Measurements from ENCODE around the gene RUFY2. TPM values are rescaled to one million over a fixed set of nuclear protein-coding genes. Genes with fewer than 3 reads are reported as not detected.

The RUFY2 gene
- total and polyA plus RNA-seq, 2 experiments from 2014 or later: 10.3 to 17.3 TPM

DNA sequence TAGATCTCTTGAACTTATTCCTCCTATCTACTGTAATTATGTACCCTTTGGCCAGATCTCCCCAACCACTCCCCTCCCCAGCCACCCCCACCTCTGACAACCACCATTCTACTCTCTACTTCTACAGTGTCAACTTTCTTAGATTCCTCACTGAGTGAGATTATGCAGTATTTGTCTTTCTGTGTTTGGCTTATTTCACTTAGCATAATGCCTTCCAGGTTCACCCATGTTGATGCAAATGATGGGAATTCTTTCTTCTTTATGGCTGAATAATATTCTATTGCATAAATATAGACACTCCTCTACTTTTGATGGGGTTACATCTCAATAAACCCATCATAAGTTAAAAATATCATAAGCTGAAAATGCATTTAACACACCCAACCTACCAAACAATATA, 96.5 kb downstream of the RUFY2 start:
- no peak for ATAC-seq
- Mint-ChIP-seq H3K27ac (no peak overlapping the region), H3K27me3 (ENCODE audit: insufficient read depth, low read depth, poor library complexity) (peaks cover 2% of the 10 kb centered on the region)

DNA sequence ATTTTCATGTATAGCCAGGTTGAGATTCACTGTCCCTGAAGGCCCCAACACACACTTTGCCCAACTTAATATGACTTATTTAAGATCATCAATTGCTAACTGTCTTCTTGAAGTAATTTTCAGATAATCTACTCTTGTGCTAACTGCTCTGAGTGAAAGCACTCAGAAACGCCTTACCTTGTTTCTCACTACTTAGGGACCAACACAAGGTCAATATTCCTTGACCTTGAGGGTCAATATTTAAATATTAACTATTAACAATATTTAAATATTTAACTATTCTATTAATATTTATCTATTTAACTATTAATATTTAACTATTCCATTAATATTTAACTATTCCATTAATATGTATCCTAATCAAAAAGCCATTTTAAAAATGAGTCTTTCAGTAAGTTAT, 101.2 kb downstream of the RUFY2 start:
- no peak overlapping the region for H3K27ac ChIP-seq (ENCODE audit: low read depth)
- H3K4me3 Mint-ChIP-seq: no peak overlapping the region
- TF ChIP-seq CREB1 (CRISPR knock-in tag; IDR thresholded peaks at IDR 0.05; ENCODE audit: low read depth) (no peak), POLR2AphosphoS5 (IDR thresholded peaks at IDR 0.05; ENCODE audit: low read depth) (no peak), NANOG (IDR thresholded peaks at IDR 0.05; ENCODE audit: borderline replicate concordance) (no peak), EZH2phosphoT487 (IDR thresholded peaks at IDR 0.05; ENCODE audit: unreplicated experiment) (no peak)
- TF ChIP-seq, protein P1, sequence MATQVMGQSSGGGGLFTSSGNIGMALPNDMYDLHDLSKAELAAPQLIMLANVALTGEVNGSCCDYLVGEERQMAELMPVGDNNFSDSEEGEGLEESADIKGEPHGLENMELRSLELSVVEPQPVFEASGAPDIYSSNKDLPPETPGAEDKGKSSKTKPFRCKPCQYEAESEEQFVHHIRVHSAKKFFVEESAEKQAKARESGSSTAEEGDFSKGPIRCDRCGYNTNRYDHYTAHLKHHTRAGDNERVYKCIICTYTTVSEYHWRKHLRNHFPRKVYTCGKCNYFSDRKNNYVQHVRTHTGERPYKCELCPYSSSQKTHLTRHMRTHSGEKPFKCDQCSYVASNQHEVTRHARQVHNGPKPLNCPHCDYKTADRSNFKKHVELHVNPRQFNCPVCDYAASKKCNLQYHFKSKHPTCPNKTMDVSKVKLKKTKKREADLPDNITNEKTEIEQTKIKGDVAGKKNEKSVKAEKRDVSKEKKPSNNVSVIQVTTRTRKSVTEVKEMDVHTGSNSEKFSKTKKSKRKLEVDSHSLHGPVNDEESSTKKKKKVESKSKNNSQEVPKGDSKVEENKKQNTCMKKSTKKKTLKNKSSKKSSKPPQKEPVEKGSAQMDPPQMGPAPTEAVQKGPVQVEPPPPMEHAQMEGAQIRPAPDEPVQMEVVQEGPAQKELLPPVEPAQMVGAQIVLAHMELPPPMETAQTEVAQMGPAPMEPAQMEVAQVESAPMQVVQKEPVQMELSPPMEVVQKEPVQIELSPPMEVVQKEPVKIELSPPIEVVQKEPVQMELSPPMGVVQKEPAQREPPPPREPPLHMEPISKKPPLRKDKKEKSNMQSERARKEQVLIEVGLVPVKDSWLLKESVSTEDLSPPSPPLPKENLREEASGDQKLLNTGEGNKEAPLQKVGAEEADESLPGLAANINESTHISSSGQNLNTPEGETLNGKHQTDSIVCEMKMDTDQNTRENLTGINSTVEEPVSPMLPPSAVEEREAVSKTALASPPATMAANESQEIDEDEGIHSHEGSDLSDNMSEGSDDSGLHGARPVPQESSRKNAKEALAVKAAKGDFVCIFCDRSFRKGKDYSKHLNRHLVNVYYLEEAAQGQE (IDR thresholded peaks at IDR 0.05; ENCODE audit: unreplicated experiment): no peak
- TF ChIP-seq, protein P2, sequence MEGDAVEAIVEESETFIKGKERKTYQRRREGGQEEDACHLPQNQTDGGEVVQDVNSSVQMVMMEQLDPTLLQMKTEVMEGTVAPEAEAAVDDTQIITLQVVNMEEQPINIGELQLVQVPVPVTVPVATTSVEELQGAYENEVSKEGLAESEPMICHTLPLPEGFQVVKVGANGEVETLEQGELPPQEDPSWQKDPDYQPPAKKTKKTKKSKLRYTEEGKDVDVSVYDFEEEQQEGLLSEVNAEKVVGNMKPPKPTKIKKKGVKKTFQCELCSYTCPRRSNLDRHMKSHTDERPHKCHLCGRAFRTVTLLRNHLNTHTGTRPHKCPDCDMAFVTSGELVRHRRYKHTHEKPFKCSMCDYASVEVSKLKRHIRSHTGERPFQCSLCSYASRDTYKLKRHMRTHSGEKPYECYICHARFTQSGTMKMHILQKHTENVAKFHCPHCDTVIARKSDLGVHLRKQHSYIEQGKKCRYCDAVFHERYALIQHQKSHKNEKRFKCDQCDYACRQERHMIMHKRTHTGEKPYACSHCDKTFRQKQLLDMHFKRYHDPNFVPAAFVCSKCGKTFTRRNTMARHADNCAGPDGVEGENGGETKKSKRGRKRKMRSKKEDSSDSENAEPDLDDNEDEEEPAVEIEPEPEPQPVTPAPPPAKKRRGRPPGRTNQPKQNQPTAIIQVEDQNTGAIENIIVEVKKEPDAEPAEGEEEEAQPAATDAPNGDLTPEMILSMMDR (conservative IDR thresholded peaks at IDR 0.05; ENCODE audit: low read depth in 2 of 2): no peak
- TF ChIP-seq, protein P3, sequence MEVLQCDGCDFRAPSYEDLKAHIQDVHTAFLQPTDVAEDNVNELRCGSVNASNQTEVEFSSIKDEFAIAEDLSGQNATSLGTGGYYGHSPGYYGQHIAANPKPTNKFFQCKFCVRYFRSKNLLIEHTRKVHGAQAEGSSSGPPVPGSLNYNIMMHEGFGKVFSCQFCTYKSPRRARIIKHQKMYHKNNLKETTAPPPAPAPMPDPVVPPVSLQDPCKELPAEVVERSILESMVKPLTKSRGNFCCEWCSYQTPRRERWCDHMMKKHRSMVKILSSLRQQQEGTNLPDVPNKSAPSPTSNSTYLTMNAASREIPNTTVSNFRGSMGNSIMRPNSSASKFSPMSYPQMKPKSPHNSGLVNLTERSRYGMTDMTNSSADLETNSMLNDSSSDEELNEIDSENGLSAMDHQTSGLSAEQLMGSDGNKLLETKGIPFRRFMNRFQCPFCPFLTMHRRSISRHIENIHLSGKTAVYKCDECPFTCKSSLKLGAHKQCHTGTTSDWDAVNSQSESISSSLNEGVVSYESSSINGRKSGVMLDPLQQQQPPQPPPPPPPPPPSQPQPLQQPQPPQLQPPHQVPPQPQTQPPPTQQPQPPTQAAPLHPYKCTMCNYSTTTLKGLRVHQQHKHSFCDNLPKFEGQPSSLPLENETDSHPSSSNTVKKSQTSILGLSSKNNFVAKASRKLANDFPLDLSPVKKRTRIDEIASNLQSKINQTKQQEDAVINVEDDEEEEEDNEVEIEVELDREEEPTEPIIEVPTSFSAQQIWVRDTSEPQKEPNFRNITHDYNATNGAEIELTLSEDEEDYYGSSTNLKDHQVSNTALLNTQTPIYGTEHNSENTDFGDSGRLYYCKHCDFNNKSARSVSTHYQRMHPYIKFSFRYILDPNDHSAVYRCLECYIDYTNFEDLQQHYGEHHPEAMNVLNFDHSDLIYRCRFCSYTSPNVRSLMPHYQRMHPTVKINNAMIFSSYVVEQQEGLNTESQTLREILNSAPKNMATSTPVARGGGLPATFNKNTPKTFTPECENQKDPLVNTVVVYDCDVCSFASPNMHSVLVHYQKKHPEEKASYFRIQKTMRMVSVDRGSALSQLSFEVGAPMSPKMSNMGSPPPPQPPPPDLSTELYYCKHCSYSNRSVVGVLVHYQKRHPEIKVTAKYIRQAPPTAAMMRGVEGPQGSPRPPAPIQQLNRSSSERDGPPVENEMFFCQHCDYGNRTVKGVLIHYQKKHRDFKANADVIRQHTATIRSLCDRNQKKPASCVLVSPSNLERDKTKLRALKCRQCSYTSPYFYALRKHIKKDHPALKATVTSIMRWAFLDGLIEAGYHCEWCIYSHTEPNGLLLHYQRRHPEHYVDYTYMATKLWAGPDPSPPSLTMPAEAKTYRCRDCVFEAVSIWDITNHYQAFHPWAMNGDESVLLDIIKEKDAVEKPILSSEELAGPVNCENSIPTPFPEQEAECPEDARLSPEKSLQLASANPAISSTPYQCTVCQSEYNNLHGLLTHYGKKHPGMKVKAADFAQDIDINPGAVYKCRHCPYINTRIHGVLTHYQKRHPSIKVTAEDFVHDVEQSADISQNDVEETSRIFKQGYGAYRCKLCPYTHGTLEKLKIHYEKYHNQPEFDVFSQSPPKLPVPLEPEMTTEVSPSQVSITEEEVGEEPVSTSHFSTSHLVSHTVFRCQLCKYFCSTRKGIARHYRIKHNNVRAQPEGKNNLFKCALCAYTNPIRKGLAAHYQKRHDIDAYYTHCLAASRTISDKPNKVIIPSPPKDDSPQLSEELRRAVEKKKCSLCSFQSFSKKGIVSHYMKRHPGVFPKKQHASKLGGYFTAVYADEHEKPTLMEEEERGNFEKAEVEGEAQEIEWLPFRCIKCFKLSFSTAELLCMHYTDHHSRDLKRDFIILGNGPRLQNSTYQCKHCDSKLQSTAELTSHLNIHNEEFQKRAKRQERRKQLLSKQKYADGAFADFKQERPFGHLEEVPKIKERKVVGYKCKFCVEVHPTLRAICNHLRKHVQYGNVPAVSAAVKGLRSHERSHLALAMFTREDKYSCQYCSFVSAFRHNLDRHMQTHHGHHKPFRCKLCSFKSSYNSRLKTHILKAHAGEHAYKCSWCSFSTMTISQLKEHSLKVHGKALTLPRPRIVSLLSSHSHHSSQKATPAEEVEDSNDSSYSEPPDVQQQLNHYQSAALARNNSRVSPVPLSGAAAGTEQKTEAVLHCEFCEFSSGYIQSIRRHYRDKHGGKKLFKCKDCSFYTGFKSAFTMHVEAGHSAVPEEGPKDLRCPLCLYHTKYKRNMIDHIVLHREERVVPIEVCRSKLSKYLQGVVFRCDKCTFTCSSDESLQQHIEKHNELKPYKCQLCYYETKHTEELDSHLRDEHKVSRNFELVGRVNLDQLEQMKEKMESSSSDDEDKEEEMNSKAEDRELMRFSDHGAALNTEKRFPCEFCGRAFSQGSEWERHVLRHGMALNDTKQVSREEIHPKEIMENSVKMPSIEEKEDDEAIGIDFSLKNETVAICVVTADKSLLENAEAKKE (CRISPR knock-in tag; IDR thresholded peaks at IDR 0.05): no peak
- TF ChIP-seq, protein P4, sequence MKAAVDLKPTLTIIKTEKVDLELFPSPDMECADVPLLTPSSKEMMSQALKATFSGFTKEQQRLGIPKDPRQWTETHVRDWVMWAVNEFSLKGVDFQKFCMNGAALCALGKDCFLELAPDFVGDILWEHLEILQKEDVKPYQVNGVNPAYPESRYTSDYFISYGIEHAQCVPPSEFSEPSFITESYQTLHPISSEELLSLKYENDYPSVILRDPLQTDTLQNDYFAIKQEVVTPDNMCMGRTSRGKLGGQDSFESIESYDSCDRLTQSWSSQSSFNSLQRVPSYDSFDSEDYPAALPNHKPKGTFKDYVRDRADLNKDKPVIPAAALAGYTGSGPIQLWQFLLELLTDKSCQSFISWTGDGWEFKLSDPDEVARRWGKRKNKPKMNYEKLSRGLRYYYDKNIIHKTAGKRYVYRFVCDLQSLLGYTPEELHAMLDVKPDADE (IDR thresholded peaks at IDR 0.05): no peak

More for the DNA sequence above, 96.5 kb downstream of the RUFY2 start:
- peaks cover 5% of the 10 kb centered on the region; the same call in 2 of the 3 replicates for H3K4me1 Mint-ChIP-seq
- H3K36me3 Mint-ChIP-seq (ENCODE audit: low read depth): no peaks in the 10 kb centered on the region
- Histone ChIP-seq H3K36me3 (ENCODE audit: insufficient read depth) (no peaks in the 10 kb centered on the region), H3K79me2 (replicated peaks; ENCODE audit: insufficient read depth) (no peaks in the 10 kb centered on the region), H3K4me3 (no peak overlapping the region), H3K4me2 (no peak overlapping the region), H2AFZ (no peak overlapping the region), H4K20me1 (replicated peaks; ENCODE audit: insufficient read depth) (no peaks in the 10 kb centered on the region), H3K9me2 (ENCODE audit: insufficient read depth) (no peaks in the 10 kb centered on the region), H3K27me3 (ENCODE audit: insufficient read depth) (no peaks in the 10 kb centered on the region), H3F3A (replicated peaks; ENCODE audit: low read depth) (no peaks in the 10 kb centered on the region), H3K27ac (ENCODE audit: low read depth) (no peak overlapping the region), H3K4me1 (ENCODE audit: insufficient read depth) (peaks cover 8% of the 10 kb centered on the region; the same call in 1 of the 2 replicates)
- DNase-seq (ENCODE audit: low spot score): no peak
- TF ChIP-seq NANOG (IDR thresholded peaks at IDR 0.05; ENCODE audit: borderline replicate concordance) (no peak), EZH2 (IDR thresholded peaks at IDR 0.05; ENCODE audit: low read depth, unreplicated experiment) (no peak), EZH2phosphoT487 (IDR thresholded peaks at IDR 0.05; ENCODE audit: unreplicated experiment) (no peak), ZNF114 (CRISPR knock-in tag; IDR thresholded peaks at IDR 0.05) (no peak), ZNF331 (CRISPR knock-in tag; IDR thresholded peaks at IDR 0.05; ENCODE audit: low read depth) (no peak)
- H3K4me3 Mint-ChIP-seq: no peak overlapping the region
- H3K9me3 Mint-ChIP-seq: no peaks in the 10 kb centered on the region

More for the DNA sequence above, 101.2 kb downstream of the RUFY2 start:
- DNase-seq (ENCODE audit: low spot score) (no peak), ATAC-seq (no peak)
- no peaks in the 10 kb centered on the region for H3K9me2 ChIP-seq (ENCODE audit: insufficient read depth)
- no peaks in the 10 kb centered on the region for H3K79me2 ChIP-seq (replicated peaks; ENCODE audit: insufficient read depth)
- H3K27me3 ChIP-seq (ENCODE audit: insufficient read depth): no peaks in the 10 kb centered on the region
- no peak overlapping the region for H3K4me2 ChIP-seq
- H3K36me3 ChIP-seq (ENCODE audit: insufficient read depth): no peaks in the 10 kb centered on the region
- Mint-ChIP-seq H3K27ac (no peak overlapping the region), H3K36me3 (ENCODE audit: low read depth) (no peaks in the 10 kb centered on the region), H3K9me3 (no peaks in the 10 kb centered on the region), H3K4me1 (peaks cover 5% of the 10 kb centered on the region; the same call in 2 of the 3 replicates), H3K27me3 (ENCODE audit: insufficient read depth, low read depth, poor library complexity) (no peaks in the 10 kb centered on the region)
- no peaks in the 10 kb centered on the region for H3F3A ChIP-seq (replicated peaks; ENCODE audit: low read depth)
- no peaks in the 10 kb centered on the region for H4K20me1 ChIP-seq (replicated peaks; ENCODE audit: insufficient read depth)
- H3K4me3 ChIP-seq: no peak overlapping the region
- H3K4me1 ChIP-seq (ENCODE audit: insufficient read depth): peaks cover 8% of the 10 kb centered on the region; the same call in 1 of the 2 replicates
- H2AFZ ChIP-seq: no peak overlapping the region

Measured in GM23338 (cell line).